Motor neuron (in vitro differentiated cells): ENCODE data around the gene CRX. TPM values are rescaled to one million over a fixed set of nuclear protein-coding genes. Genes with fewer than 3 reads are reported as not detected.

Experiments used
- ATAC-seq, 8 experiments: fragments of 200-7000 bp; cut with Tn5 transposase; replicated peaks in 6 of 8; 2 replicates each; pipeline ENCODE4 v1.8.0; 2021; ENCODE audit warnings: mild to moderate bottlenecking in 8 of 8, moderate library complexity in 8 of 8
- H3K27ac ChIP-seq, 2 donors: fragments of 250-450 bp; sonication (Bioruptor Pico); 2 replicates each; pipeline ENCODE4 v1.9.0; 2021; ENCODE audit warnings: antibody characterized with exemption in 2 of 2, mild to moderate bottlenecking in 2 of 2, moderate library complexity in 1 of 2
- H3K4me1 ChIP-seq, 2 donors: fragments of 250-450 bp; sonication (Bioruptor Pico); replicated peaks in 1 of 2; 2 replicates each; pipeline ENCODE4 v1.6.1; 2021; ENCODE audit warnings: antibody characterized with exemption in 2 of 2, mild to moderate bottlenecking in 2 of 2, moderate library complexity in 1 of 2
- H3K4me3 ChIP-seq, 5 donors: fragments of 250-450 bp; sonication (Bioruptor Pico); 2 replicates each; pipeline ENCODE4 v1.9.0; 2021; ENCODE audit warnings: antibody characterized with exemption in 5 of 5, mild to moderate bottlenecking in 5 of 5, moderate library complexity in 4 of 5
- WGBS, 10 experiments: fragments of 450-650 bp; shearing (Covaris generic); methylation state at CpG; one replicate each; pipeline ENCODE4 v1.0.0; 2022; 5-methylcytosine and 5-hydroxymethylcytosine counted together
- in situ Hi-C, 9 experiments: fragments of 400-800 bp; cut with MboI; loops; one replicate each; pipeline ENCODE4 v1.15.0; 2021; ENCODE audit warnings: low sequenced_read_pairs in 9 of 9, low pct_unique_long_range_greater_than_20kb in 2 of 9; ENCODE audit not compliant: unreplicated experiment in 9 of 9
- total RNA-seq, 8 experiments: library from RNA; unstranded; fragments of 300-600 nt; gene quantifications; 2 replicates each; pipeline versions ENCODE4 v1.2.3 to v1.2.4, GENCODE V29; 2022

CRX gene
- total RNA-seq, 8 experiments from 2014 or later: 0.05 to 3.0 (median 0.63) TPM; not detected in 1

GRCh38 chr19:47882890-47883289 lies 61.2 kb downstream of the CRX start:
- ATAC-seq: no peak
- 56 to 88% (median 76%) methylated on average over 1 to 3 of the region's 3 CpGs; no CpG with 5 or more reads in 6 of the 10 experiments for WGBS, 10 experiments

GRCh38 chr19:47885067-47885463 lies 63.3 kb downstream of the CRX start:
- H3K4me3 ChIP-seq: no peak overlapping the region
- in situ Hi-C loops: no loop called here
- no peaks in the 10 kb centered on the region for H3K4me1 ChIP-seq
- WGBS, 10 experiments: 37 to 100% (median 77%) methylated on average over 1 to 5 of the region's 5 CpGs; no CpG with 5 or more reads in 2 of the 10 experiments
- no peak overlapping the region for H3K27ac ChIP-seq
- ATAC-seq: no peak

More at GRCh38 chr19:47882890-47883289, 61.2 kb downstream of the CRX start:
- H3K27ac ChIP-seq: no peak overlapping the region
- in situ Hi-C loops: no loop called here
- no peaks in the 10 kb centered on the region for H3K4me1 ChIP-seq
- H3K4me3 ChIP-seq: no peak overlapping the region

DNA sequence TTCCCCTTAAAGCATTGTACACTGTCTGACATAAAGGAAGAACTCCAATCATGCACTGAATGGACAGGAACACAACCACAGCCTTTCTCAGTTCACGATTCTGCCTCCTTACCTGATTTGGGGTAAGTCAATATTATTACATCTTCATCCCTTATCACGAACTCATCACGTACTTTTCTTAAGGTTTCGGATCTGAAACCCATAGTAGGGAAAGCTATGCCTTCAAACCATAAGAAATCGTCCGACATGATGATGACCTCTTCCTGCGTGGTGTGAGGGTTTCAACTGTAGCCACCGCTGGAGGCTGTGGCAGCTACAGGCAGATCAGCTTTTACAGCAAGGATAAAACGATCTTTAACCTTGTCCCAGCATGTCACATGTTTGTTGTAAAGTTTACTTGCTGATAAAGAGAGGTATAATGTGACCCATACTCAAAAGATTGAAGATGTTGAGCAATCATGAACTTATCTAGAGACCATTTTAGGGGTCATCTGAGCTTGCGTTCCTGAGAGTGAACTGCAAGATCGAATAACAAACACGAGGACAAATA lies 64.3 kb downstream of the CRX start, which contains the start of gene SULT2A1:
Gene SULT2A1, minus strand, starts transcription at position 306 of the 550 bp plus-strand sequence. Its CDS starts 58 bp downstream, at position 248.
- Histone ChIP-seq H3K4me3 (no peak within 1 kb of the TSS), H3K4me1 (no peaks in the 10 kb centered on the region), H3K27ac (no peak within 1 kb of the TSS)
- 33 to 100% (median 71%) methylated on average over 1 to 12 of the region's 12 CpGs for WGBS, 10 experiments
- in situ Hi-C loops: no loop called here
- ATAC-seq: no peak

DNA sequence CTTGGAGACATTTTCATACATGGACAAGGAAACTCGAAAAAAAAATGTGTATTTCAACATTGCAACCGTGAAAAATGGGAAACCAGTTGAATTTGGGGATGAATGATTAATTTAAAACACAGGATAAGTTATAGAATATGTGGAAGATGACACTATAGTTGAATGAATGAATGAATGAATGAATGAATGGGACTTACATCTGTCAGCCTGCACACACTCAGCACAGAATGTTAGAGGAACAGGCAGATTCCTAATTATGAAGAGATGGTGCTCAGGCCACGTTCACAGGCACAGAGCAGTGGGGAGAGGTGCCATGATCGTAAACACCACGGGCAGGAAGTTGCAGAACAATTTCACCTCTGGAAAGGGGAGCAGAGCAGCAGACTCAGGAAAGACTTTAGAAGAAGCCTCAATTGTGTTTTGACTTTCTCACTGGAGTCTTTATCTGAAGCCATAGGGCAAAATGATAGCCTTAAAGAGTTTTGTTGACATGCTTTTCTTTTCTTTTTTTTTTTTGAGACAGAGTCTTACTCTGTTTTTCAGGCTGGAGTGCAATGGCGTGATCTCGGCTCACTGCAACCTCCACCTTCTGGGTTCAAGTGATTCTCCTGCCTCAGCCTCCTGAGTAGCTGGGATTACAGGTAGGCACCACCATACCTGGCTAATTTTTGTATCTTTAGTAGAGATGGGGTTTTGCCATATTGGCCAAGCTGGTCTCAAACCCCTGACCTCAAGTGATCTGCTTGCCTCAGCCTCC lies 69.3 kb downstream of the CRX start:
- in situ Hi-C loops: no loop called here
- no peak overlapping the region for H3K4me3 ChIP-seq
- no peak for ATAC-seq
- H3K4me1 ChIP-seq: no peaks in the 10 kb centered on the region
- whole genome bisulfite sequencing, 10 experiments: 0 to 83% (median 57%) methylated on average over 2 to 5 of the region's 7 CpGs
- H3K27ac ChIP-seq: no peak overlapping the region

DNA sequence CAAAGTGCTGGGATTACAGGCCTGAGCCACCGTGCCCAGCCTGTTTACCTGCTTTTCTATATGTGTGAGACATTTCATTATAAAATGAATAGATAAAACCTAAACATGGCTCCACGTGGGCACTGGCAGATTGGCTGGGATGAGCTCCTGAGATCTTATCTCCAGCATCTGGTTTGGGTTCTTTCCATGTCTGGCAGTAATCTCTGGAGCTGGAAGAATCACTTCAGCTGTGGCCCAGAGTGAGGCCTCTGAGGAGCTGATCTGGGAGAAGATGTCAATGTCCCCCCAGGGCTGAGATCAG lies 69.8 kb downstream of the CRX start:
- H3K27ac ChIP-seq: no peak overlapping the region
- no peak overlapping the region for H3K4me3 ChIP-seq
- H3K4me1 ChIP-seq: no peaks in the 10 kb centered on the region
- 22 to 90% (median 79%) methylated on average over 1 to 2 of the region's 2 CpGs; no CpG with 5 or more reads in 4 of the 10 experiments for WGBS, 10 experiments
- ATAC-seq: no peak
- in situ Hi-C loops: no loop called here

DNA sequence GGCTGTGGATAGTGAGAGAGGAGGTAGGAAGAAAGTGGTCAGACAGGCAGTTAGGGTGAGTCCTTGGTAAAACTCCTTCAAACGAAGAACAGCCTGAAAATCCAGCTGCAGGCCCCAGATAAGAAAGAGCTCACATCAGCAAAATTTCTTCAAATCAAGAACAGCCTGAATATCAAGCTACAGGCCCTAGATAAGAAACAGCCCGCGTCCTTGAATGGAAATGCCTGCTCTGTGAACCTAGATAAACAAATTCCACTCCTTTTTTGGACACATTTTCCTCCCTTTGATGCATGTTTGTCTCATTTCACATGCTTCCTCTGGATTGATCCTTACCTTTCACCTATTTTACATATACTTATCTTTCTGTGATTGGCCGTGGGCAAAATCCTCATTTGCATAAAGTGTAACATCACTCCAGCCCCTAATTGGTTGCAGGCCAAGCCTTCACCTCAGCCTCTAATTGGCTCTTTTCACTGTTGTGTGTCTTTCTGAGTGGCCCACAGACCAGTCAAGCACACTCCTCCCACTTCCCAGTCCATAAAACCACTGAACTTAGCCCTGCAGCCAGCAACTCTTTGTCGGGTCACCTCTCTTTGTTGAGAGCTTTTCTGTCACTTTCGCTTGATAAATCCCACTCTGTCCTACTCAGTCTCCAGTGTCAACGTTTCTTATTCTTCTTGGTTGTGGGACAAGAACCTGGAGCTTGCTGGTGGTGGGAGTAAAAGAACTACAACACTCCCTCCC lies 70.4 kb downstream of the CRX start:
- in situ Hi-C loops: no loop called here
- H3K27ac ChIP-seq: no peak overlapping the region
- WGBS, 10 experiments: 5 to 100% (median 66%) methylated on average over 1 to 6 of the region's 7 CpGs
- H3K4me1 ChIP-seq: no peaks in the 10 kb centered on the region
- H3K4me3 ChIP-seq: no peak overlapping the region
- ATAC-seq: peak in 1 of 8 experiments; percentile 22

Other genes with a start within 250 kb of the CRX start
- gene ZNF541, start 248.8 kb upstream of the CRX start, total RNA-seq: under 1 TPM in 4 of 8 experiments, not detected in 4; 0.04 to 0.43 (median 0.16) TPM
- gene BICRA, start 212.8 kb upstream of the CRX start, total RNA-seq: 1 to 10 TPM; 1.6 to 9.1 (median 5.5) TPM
- gene EHD2, start 108.5 kb upstream of the CRX start, total RNA-seq: 10 to 100 TPM in 3 of 8 experiments, 1 to 10 TPM in 4, under 1 TPM in 1; 0.38 to 43.6 (median 4.8) TPM
- gene NOP53, start 76.4 kb upstream of the CRX start, total RNA-seq: 100 to 1,000 TPM; 106 to 243 (median 168) TPM
- 100 to 1,000 TPM in 7 of 8 experiments, 10 to 100 TPM in 1; 99.2 to 427 (median 228) TPM for gene SELENOW, start 43.2 kb upstream of the CRX start, total RNA-seq
- 1 to 10 TPM in 1 of 8 experiments, under 1 TPM in 3, not detected in 4; 0.33 to 1.1 (median 0.46) TPM for gene TPRX1, start 17.4 kb upstream of the CRX start, total RNA-seq
- 1 to 10 TPM in 1 of 8 experiments, under 1 TPM in 3, not detected in 4; 0.46 to 1.3 (median 0.53) TPM for gene TPRX2, start 37.3 kb downstream of the CRX start, total RNA-seq
- under 1 TPM in 1 of 8 experiments, not detected in 7; 0.19 TPM for gene SULT2A1, start 64.4 kb downstream of the CRX start, total RNA-seq
- not detected for gene BSPH1, start 170.2 kb downstream of the CRX start, total RNA-seq
- gene ELSPBP1, start 172.7 kb downstream of the CRX start, total RNA-seq: 1 to 10 TPM in 2 of 8 experiments, under 1 TPM in 2, not detected in 4; 0.22 to 2.1 (median 1.1) TPM
- under 1 TPM in 1 of 8 experiments, not detected in 7; 0.43 TPM for gene CABP5, start 222.1 kb downstream of the CRX start, total RNA-seq